ENCODE results near the gene NRXN2.

Gene NRXN2

GRCh38 chr11:64591257-64592233 lies 131.5 kb downstream of the NRXN2 start:
- no peak for DNase-seq (ENCODE audit: low read depth in 2 of 2)

GRCh38 chr11:64590763-64591221 lies 132.2 kb downstream of the NRXN2 start, which contains the start of gene SLC22A12:
TSS of gene SLC22A12 (plus strand) at chr11:64591220. CDS start at chr11:64591557, 337 bp downstream.
- DNase-seq (ENCODE audit: low read depth in 2 of 2): no peak

- DNase-seq (ENCODE audit: low read depth in 2 of 2): no peak
Measured at GRCh38 chr11:64588701-64589100, 134.3 kb downstream of the NRXN2 start.

GRCh38 chr11:64586366-64586765 lies 136.6 kb downstream of the NRXN2 start:
- DNase-seq (ENCODE audit: low read depth in 2 of 2): no peak

GRCh38 chr11:64585150-64585549 lies 137.8 kb downstream of the NRXN2 start:
- no peak for DNase-seq (ENCODE audit: low read depth in 2 of 2)

GRCh38 chr11:64583296-64584262 lies 139.4 kb downstream of the NRXN2 start:
- no peak for DNase-seq (ENCODE audit: low read depth in 2 of 2)

- no peak for DNase-seq (ENCODE audit: low read depth in 2 of 2)
Measured at GRCh38 chr11:64582885-64583284, 140.1 kb downstream of the NRXN2 start.

- DNase-seq (ENCODE audit: low read depth in 2 of 2): no peak
Measured at GRCh38 chr11:64581057-64581523, 141.9 kb downstream of the NRXN2 start.

- DNase-seq (ENCODE audit: low read depth in 2 of 2): no peak
Measured at GRCh38 chr11:64580412-64580811, 142.6 kb downstream of the NRXN2 start.

GRCh38 chr11:64577202-64577601 lies 145.8 kb downstream of the NRXN2 start:
- no peak for DNase-seq (ENCODE audit: low read depth in 2 of 2)

GRCh38 chr11:64572143-64572542 lies 150.9 kb downstream of the NRXN2 start:
- DNase-seq (ENCODE audit: low read depth in 2 of 2): no peak

- DNase-seq (ENCODE audit: low read depth in 2 of 2): no peak
Measured at GRCh38 chr11:64571410-64572091, 151.4 kb downstream of the NRXN2 start.

GRCh38 chr11:64571050-64571409 lies 152.0 kb downstream of the NRXN2 start:
- no peak for DNase-seq (ENCODE audit: low read depth in 2 of 2)

GRCh38 chr11:64570341-64570740 lies 152.7 kb downstream of the NRXN2 start:
- DNase-seq (ENCODE audit: low read depth in 2 of 2): no peak

GRCh38 chr11:64569300-64569970 lies 153.6 kb downstream of the NRXN2 start:
- DNase-seq (ENCODE audit: low read depth in 2 of 2): no peak

- no peak for DNase-seq (ENCODE audit: low read depth in 2 of 2)
Measured at GRCh38 chr11:64568584-64569140, 154.3 kb downstream of the NRXN2 start.

GRCh38 chr11:64568041-64568571 lies 154.9 kb downstream of the NRXN2 start:
- no peak for DNase-seq (ENCODE audit: low read depth in 2 of 2)

GRCh38 chr11:64566915-64567891 lies 155.8 kb downstream of the NRXN2 start:
- DNase-seq (ENCODE audit: low read depth in 2 of 2): no peak

Measured in stimulated activated CD8-positive, alpha-beta memory T cell treated with anti-CD3 and anti-CD28 coated beads, Interleukin-7, amount 100 ng/mL, for 4 hours (primary cell).